HCEC 1CT (cell line): ENCODE data around the gene SLC8A1.

Experiments used
- DNase-seq: peaks from one replicate; pipeline ENCODE4 v3.0.0-alpha.2; 2017

Gene SLC8A1

DNA sequence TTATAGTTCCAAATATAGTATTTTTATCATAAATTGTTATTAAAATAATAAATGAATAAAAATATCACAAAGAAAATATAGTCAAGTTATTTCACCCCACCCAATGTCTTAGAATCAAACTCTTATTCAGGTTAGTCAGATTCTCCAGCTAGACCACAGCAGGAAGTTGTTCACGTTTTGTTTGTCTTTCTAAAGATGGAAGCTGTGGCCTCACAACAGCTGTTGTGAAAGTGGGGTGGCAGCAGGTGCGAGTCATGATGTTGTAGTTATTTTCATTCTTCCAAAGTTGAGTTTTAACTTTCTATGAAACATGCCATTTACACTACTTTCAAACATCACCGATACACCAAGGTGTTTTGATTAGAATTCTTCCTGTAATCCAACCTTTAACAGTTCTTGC is 272.9 kb downstream of the SLC8A1 start:
- DNase-seq, result peak; percentile 68

DNA sequence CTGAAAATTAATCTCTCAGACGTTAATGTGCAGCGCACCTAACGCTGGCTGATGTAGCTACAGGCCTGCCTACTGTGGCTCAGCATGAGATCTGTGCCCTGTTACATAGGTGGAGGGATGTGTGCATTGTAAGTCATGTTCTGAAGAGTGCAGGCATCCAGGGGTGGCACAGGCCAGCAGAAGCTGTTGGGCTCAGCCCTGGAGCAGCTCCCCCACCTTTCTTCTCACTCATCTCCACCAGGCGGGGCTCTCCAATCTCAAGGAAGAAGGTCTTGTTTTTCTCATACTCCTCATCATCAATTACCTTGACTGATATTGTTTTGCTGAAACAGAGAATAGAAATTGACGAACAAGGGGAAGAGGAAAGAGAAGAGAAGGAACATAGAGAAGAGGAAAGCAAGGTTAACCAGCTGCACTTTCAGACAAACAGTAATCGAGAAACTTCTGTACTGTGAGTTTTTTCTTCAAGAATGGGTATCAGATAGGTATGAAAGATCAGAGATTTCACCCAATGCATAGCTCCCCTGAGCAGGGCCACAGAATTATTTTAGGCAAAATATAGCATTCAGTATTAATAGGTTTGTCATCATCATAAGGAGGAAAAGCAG is 273.6 kb downstream of the SLC8A1 start:
- no peak for DNase-seq

DNA sequence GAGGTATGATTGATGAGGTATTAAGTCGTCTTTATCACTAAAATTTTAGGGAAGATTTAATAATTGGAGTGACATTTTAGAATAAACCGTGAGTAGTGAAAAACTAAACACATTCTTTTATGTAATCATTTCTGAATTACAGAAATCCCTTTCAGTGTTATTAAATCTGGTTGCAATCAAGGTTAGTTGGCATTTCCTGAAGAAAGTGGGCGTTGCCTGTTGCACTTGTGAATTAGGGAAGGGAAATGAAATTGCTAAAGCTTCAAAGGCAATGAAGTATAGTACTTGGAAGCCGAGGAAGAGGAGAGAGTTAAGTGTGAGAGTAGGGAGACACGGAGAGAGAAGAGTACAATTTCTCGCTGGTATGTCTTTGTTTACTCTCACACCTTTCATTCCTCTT is 274.5 kb downstream of the SLC8A1 start:
- no peak for DNase-seq

DNA sequence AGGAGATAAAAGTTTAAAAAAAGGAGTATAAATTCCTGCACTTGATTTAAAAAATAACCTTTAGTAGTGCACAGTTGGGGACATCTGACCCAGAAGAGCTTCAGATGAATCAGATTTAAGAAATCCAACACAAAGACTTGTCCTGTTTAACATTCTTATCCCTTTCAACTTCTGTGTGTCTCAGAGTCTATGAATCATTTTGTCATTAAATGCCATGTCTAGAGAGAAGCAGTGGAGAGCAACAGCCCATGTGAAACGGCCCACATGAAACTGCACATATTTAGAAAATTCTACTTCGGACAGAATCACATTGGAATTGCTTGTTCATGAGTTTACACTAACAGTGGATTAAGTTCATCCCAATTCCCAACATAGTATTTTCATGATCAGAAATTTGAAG is 278.6 kb downstream of the SLC8A1 start:
- DNase-seq, result peak; percentile 29

DNA sequence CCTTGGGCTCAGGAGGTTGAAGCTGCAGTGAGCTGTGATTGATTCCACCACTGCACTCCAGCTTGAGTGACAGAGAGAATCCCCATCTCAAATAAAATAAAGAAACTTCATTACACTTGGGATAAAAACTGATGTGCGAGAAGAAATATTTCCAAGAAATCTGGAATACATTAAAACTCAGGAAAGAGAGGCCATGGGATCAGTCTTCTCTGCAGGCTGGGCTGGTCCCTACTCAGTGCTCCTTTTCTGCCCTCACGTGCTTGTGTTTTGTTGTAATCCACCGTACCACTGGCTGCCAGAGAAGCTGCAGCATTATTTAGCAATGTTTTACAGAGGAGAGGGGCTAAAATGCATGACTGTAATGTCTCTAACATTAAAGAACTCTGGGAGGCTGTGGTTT is 282.0 kb downstream of the SLC8A1 start:
- DNase-seq, result no peak

DNA sequence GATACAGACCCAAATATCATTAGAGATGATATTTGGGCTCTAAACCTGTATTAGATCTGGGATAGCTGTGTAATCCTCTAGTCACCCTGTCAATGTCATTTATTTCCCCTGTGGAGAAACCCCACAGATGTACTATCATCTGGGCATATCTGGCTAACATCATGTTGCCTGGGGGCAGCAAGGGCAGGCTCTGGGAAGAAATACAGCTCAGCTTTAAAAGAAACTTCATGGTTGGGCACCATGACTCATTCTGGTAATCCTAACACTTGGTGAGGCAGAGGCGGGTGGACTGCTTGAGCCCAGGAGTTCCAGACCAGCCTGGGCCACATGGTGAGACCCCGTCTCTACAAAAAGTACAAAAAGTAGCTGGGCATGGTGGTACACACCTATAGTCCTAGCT is 282.5 kb downstream of the SLC8A1 start:
- DNase-seq, result no peak

DNA sequence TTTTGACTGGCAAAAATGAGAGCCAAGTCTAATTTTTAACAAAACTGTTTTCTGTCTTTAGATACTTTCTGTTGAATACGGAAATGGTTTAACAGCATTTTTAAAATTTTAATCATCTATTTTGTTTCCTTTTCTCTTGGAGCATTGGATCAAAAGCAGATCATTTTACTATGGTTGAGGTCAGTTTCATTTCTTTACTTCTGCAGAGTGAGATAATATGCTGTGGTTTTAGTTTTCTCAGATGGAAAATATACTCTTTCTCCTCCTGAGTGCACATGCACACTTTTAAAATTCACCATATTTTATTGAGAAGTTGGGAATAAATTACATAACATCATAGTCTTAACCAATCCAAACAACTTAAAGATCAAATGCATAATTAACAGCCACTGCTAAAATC is 283.3 kb downstream of the SLC8A1 start:
- no peak for DNase-seq

DNA sequence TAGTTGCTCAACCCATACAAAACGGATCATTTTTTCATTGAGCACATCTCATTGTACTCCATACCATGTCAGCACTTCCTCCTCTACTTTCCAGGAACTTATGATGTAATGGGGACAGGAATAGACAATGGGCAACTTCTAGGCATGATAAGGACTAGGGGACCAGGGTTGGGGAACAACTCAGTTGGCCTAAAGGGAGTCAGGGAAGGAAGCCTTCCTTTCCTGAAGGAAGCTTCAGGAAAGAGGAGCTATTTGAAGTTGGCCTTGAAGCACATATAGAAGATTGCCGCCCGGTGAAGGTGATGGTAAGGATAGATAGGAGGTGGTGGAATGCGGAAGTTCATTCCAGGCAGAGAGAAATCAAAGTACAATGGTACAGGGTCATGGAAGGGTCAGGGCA is 283.9 kb downstream of the SLC8A1 start:
- DNase-seq, result no peak

DNA sequence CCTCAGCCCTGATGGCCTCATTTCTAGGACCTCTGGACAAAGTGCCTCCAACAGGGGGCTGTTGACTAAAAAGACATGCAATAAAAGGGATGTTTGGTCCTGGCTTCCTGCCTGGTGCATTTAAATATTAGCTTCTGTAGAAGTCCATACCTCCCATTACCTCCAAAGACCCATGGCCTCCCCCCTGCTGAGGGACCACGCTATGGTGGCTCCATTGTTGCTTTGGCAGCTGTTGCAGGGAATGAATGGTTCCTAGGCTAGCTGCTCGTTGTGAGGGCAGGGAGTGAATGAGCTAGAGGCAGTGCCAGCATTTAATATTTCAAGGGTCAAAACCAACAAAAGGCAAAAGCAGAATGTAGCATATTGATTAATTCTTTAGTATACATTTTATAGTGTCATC is 285.9 kb downstream of the SLC8A1 start:
- no peak for DNase-seq

DNA sequence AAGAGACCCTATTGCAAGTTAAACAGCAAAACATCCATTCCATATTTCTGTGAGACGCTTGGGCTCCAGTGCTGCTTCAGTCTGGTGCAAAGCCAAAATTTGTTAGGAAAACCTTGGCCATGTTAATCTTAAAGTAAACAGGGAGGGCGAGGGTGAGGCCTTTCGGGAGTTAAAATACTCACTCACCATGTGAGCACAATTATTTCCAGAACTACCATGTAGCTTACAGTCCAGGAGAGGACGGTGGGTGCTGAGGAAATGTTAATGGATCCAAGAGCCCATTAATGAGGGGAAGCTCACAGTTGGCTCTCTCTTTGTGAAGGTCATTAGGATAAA is 286.4 kb downstream of the SLC8A1 start:
- DNase-seq, result no peak

DNA sequence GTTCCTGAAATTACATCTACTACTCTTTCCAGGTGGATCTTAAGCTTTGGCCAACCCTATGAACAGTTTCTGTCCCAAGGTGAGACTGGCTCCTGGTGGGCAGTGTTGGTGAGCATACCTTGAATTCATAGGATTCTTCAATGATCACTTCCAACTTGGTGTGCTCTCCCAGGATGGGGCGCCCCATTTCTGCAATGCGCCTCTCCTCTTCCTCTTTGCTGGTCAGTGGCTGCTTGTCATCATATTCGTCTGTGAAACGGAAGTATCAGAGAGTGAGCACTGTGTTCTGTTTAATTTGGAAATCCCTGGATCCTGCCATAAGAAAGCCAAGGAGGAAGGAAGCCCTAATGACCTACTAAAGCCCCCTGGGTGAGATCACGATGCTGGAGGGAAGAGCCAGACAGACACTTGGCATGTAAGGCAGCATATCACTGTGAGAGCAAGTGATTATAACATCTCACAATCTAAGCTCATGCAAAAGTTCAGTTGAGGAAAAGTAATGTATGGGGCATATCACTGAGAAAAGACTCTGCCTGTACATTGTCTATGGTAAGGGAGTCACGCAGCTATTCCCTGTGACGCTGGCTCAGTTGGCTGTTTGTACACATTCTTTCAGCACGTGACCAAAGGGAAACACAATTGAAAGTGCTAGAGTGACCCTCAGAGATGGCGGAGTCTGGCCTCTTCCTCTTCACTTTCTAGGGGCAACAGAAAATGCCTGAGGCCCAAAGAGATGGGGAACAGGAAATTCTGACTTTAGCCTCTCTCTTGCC is 287.0 kb downstream of the SLC8A1 start:
- DNase-seq, result no peak

DNA sequence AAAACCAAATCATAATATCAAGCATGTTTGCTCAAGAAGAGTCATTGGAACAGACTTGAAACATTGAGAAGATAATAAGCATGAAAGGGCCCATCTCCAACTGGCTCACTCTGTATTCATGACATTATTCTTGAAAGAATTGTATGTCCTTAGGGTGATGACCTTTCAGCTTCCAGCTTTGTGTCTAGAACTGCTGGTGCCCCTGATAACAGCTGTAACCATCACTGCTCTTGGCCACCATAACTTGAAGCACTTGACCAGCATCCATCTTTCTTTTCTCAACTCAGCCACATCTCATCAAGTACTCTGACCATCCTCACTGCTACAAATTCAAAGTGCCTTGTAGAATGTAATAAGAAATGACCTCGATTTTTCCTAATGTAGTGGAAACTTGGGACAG is 289.9 kb downstream of the SLC8A1 start:
- no peak for DNase-seq

DNA sequence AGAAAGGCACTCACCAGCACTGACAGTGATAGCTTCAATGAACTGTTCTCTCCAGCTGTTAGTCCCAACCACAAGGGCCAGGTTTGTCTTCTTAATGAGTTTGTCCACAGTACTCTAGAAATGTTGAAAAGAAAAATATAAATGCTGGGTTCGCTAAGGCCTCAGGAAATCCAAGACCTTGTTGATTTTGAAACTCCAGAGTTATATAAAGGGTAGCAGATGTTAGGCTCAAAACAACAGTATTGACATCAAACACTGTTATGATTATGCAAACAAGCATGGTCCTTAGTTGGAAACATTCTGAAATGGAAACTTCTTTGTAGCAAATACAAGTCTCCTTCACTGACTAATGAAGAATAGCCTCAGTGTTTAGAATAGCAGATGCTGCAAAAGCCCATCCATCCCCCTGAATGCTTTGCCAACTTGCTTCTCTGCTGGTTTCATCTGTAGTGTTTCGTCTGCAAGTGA is 291.1 kb downstream of the SLC8A1 start:
- DNase-seq, result no peak

DNA sequence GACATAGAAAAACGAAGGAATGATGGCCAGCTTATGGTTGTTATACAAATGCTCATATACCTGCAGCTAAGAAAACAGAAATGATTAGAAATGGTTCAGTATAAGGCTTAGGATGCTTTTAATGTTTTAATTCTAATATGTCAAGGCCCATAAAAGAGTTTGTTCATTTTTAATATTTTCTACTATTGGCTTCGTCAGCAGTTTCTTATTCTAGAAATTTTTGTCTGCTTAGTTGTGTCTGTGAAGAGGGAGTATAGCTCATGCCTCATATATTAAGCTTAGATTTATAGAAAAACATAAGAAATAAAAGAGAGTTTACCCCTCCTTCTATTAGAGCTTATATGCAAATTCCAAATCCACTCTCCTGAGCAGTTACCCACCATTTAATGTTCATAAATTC is 292.6 kb downstream of the SLC8A1 start:
- DNase-seq, result no peak

DNA sequence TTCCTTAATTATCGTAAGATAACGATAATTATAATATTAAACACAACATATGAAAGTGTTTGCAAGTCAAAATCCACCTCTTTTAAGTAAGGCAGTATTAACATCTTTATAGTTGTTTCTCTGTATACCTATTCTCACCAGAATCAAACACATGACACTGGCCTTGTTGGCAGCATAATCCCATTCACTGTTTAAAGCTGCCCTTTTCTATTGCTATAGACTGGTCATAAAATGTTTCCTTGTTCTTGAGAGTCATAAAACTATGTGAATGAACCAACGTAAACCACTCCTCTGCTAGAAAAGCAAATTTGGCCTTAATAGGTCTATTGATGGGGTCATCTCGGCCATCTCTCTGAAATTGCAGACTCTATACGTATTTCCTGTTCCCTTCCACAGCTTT is 293.1 kb downstream of the SLC8A1 start:
- no peak for DNase-seq

DNA sequence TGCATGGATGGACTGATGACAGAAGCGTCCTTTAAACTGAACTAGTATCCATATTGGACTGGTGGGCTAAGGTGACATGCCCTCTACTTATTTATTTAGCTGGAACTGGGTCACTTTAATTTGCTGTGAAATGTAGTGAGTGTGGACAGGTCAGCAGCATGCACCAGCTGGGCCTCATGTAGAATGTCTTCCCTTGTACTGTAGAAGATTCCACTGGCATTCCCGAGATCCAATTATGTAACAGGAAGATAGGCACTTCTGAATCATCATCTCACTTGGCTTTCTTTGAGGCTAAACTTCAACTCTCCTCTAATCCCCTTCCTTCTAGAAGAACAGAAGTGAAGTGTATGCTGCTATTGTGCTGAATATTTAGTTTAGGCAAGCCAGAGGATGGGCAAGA is 296.2 kb downstream of the SLC8A1 start:
- peak; percentile 50 for DNase-seq

DNA sequence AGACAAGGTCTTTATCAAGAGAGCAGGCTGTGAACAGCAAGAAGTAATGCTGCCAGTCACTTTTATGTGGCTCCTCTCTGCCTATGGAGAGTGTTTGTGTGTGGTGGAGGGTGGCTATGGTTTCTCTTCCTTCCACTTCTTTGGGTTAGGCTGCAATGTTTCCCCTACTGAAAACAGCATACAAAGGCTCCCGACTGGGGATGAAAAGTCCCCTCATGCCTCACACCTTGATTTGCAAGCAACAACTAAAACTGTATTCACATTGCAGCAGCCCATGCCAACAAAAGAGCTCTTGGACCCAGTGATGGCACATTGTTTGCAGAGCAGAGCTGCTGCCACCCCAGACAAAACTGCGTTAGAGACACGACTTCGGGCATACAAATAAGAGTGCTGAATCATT is 301.6 kb downstream of the SLC8A1 start:
- DNase-seq, result no peak

DNA sequence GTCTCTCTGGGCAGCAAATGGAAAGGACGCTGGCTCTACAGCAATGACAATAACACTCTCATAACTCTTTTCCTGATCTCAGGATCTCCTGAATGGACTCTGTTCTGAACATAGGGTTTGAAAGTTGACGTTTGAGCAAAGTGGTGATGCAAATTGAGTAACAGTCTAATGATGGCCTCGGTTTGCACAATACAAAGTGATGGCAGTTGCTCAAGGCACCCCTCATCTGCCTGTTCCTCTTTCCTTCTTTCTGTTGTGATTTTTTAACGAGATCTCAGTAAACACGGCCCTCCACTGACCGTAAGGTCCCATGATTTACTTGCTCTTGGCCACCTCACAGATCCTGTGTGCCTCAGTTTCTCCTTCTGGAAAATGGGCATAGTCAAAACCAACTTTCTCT is 303.6 kb downstream of the SLC8A1 start:
- DNase-seq, result no peak

DNA sequence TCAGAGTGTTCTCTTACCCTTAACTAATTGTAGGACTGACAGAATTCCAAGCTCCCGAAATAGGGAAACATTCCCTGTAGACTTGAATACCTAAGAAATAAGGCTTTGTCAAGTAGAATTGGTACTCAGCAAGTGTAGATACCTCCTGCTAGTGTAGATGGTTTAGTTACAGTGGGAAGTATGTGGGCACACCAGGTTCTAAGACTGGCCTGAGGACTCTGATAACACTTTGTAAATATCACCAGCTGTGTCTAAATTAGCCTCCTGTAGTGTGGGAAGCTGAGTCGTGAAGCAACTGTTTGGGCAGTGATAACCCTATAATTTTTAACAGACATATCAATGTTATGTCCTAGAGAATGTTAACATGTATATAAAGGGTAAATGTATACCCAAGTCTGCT is 304.5 kb downstream of the SLC8A1 start:
- DNase-seq, result no peak

DNA sequence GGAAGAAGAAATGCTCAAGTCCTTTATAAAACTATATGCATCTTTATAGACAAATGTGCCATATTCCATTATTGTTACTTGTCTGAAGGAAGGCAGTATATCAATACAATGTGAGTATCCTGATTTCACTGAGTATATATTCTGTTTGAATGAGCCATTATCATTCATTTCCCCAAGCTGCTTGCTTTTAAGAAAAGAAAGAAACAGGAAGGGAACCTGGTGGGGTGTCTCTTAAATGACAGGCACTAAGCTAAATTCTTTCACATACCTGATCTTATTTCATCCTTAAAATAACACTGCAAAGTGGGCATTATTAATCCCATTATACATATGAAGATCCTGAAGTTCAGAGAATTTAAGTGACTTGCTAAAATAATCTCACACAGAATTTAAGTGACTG is 307.9 kb downstream of the SLC8A1 start:
- no peak for DNase-seq

DNA sequence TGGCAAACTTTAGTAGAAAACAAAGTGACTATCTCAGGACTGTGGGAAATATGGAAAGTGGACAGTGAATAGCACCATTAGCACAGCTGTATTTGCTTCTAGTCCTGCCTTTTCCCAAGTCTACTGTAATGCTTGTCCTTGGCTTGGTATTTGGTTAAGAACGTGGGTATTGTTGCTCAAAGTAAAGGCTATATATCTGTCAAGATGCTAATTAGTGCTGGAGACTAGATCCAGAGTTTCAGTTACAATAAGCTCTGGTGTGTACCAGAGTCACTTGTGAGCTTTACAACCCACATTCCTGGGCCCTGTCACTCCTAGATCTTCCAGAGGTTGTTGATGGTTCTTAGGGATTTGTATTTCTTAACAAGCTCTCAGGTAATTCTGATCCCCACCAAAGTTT is 313.6 kb downstream of the SLC8A1 start:
- DNase-seq, result no peak

DNA sequence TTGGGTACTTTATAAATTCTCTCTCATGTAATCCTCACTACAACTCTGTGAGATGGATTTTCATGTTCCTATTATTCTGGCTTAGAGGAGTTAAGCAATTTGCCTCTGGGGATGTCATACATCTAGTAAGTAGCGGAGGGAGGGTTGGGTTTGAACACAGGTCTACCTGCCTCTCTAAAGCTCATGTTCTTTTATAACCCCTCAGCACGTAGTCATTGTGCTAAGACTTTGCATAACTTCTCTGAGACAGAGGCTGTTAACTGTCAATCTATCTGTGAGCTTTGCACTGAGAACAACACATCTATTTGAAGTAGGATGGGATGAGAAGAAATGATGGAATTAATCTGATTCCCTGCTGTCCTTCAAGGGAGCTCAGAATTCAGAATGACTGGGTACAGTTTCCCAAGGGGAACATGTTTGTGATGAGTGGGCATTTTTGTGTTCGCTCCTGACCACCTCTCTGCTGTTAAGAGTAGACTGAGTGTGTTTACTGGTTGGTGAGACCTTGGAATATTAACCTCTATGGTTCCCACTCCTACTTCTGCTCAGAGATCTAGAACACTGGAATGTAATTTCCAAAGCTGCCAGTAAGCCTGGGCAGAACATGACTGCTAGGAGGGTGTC is 320.7 kb downstream of the SLC8A1 start:
- DNase-seq, result no peak

DNA sequence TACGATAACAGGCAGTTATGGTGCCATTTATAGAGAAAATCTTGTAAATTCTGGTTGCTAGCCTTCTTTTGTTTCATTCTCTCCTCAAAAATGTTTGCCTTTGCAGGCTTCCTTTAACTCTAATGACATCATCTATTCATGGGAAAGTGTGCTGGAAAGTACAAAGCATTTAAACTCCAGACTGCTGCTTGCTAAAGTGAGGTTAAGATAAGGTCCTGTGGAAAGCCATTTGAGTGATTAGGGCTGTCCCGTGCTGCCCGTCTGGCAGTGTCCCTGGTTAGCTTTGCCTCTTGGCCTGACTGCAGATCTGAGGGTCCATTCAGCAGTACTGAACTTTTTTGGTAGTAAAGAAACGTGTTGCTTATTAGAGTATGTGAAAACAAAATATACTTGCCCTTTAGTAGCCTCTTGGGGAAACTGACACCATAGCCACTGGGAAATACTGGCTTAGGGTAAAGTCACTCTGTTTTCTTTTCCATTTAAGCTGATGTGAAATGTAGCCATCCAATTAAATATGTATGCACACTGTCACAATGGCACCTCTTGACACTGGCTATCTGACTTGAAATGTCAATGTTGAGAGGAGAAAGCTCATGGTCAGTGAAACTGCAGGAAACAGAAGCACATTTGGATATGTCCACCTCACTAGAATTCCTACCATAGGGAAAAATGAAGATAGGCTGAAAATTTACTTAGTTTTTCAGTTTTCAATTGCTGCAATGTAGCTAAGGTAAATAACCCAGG is 321.5 kb downstream of the SLC8A1 start:
- no peak for DNase-seq

DNA sequence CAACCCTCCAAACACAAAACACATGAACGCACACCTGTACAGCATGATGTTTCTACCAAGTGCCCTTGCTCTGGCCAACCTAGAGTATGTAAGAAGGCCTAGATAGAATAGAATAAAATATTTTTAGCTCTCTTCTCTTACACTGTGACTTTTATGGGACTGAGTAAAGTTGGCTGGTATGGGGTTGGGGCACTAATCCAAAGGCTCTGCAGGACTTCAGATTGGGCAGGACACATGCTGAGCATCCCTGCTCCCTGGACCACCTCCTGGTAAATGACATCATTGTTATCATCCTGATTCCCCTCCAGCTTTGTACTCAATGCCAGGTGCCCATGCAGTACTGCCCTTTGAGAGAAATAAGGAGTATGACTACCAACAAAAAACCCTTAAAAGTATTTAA is 322.2 kb downstream of the SLC8A1 start:
- DNase-seq, result no peak
